GM23338 (cell line): ENCODE measurements around the gene TRPM3. TPM values are rescaled to one million over a fixed set of nuclear protein-coding genes. Genes with fewer than 3 reads are reported as not detected.
"Not testable (repeated sequence)": the region's sequence is repeated elsewhere in the genome, so short reads cannot be mapped to it uniquely, and the experiment has no call there.

ENCODE experiments used
- ATAC-seq: fragments of 200-7000 bp; cut with Tn5 transposase; 3 replicates; pipeline ENCODE4 v1.9.1; 2020
- DNase-seq: peaks from one replicate; pipeline ENCODE4 v3.0.0-alpha.2; 2015; ENCODE audit warnings: low spot score
- H2AFZ ChIP-seq: fragments of 200-600 bp; sonication (generic); 2 replicates; pipeline ENCODE4 v1.8.0; 2016; ENCODE audit warnings: antibody characterized with exemption, mild to moderate bottlenecking, moderate library complexity
- H3F3A ChIP-seq: fragments of 200-600 bp; sonication (generic); replicated peaks from 2 replicates; pipeline ENCODE4 v1.8.0; 2017; ENCODE audit warnings: antibody characterized with exemption, mixed run types, low read depth
- H3K27ac ChIP-seq: fragments of 200-600 bp; sonication (generic); 2 replicates; pipeline ENCODE4 v1.6.1; 2016; ENCODE audit warnings: low read depth
- H3K27me3 ChIP-seq: fragments of 200-600 bp; sonication (generic); 2 replicates; pipeline ENCODE4 v1.8.0; 2016; ENCODE audit warnings: mild to moderate bottlenecking, mixed run types, moderate library complexity; ENCODE audit not compliant: insufficient read depth
- H3K36me3 ChIP-seq: fragments of 200-600 bp; sonication (generic); 2 replicates; pipeline ENCODE4 v1.8.0; 2016; ENCODE audit warnings: mild to moderate bottlenecking; ENCODE audit not compliant: insufficient read depth
- H3K4me1 ChIP-seq: fragments of 200-600 bp; sonication (generic); 2 replicates; pipeline ENCODE4 v1.8.0; 2016; ENCODE audit warnings: mild to moderate bottlenecking, moderate library complexity; ENCODE audit not compliant: insufficient read depth
- H3K4me2 ChIP-seq: fragments of 200-600 bp; sonication (generic); 2 replicates; pipeline ENCODE4 v1.7.1; 2017; ENCODE audit warnings: mixed run types
- H3K4me3 ChIP-seq: fragments of 200-600 bp; sonication (generic); 2 replicates; pipeline ENCODE4 v1.6.1; 2016; ENCODE audit warnings: mixed run types
- H3K79me2 ChIP-seq: fragments of 200-600 bp; sonication (generic); replicated peaks from 2 replicates; pipeline ENCODE4 v1.8.0; 2017; ENCODE audit warnings: mild to moderate bottlenecking; ENCODE audit not compliant: insufficient read depth
- H3K9me2 ChIP-seq: fragments of 200-600 bp; sonication (generic); 2 replicates; pipeline ENCODE4 v1.8.0; 2017; ENCODE audit not compliant: insufficient read depth
- H4K20me1 ChIP-seq: fragments of 200-600 bp; sonication (generic); replicated peaks from 2 replicates; pipeline ENCODE4 v1.8.0; 2017; ENCODE audit warnings: mild to moderate bottlenecking; ENCODE audit not compliant: insufficient read depth
- H3K27ac Mint-ChIP-seq: 2 replicates; pipeline ENCODE4 v1.8.0; 2020; ENCODE audit warnings: inconsistent platforms, mild to moderate bottlenecking, moderate library complexity, mixed read lengths
- H3K27me3 Mint-ChIP-seq: 3 replicates; pipeline ENCODE4 v1.8.0; 2022; ENCODE audit warnings: low read depth, mild to moderate bottlenecking, moderate library complexity, mixed read lengths, inconsistent platforms; ENCODE audit not compliant: insufficient read depth, poor library complexity
- H3K36me3 Mint-ChIP-seq: 3 replicates; pipeline ENCODE4 v1.8.0; 2021; ENCODE audit warnings: low read depth, mild to moderate bottlenecking, inconsistent platforms, moderate library complexity, mixed read lengths
- H3K4me1 Mint-ChIP-seq: 3 replicates; pipeline ENCODE4 v1.8.0; 2020; ENCODE audit warnings: mild to moderate bottlenecking, inconsistent platforms, mixed read lengths
- H3K4me3 Mint-ChIP-seq: 3 replicates; pipeline ENCODE4 v1.8.0; 2021; ENCODE audit warnings: moderate library complexity, mild to moderate bottlenecking, inconsistent platforms, mixed read lengths
- H3K9me3 Mint-ChIP-seq: 3 replicates; pipeline ENCODE4 v1.8.0; 2020; ENCODE audit warnings: moderate library complexity, mild to moderate bottlenecking, inconsistent platforms, mixed read lengths
- CTCF ChIP-seq, 2 experiments: fragments of 200-600 bp in 1 of 2; sonication (generic) in 1 of 2; conservative IDR thresholded peaks; 2 replicates each; pipeline versions ENCODE4 v1.5.1 to v1.6.1; 2016 to 2017; ENCODE audit warnings: antibody characterized with exemption in 2 of 2, low read depth in 2 of 2, mild to moderate bottlenecking in 2 of 2, moderate library complexity in 1 of 2
- EZH2 ChIP-seq: fragments of 200-600 bp; sonication (generic); IDR thresholded peaks from one replicate; pipeline ENCODE4 v1.8.0; 2017; ENCODE audit warnings: antibody characterized with exemption, mild to moderate bottlenecking, low read depth; ENCODE audit not compliant: unreplicated experiment
- JUNB ChIP-seq: IDR thresholded peaks from one replicate; pipeline ENCODE4 v1.6.1; 2016; ENCODE audit warnings: antibody characterized with exemption; ENCODE audit not compliant: unreplicated experiment
- NANOG ChIP-seq: IDR thresholded peaks from 2 replicates; pipeline ENCODE4 v1.6.1; 2016; ENCODE audit warnings: antibody characterized with exemption, borderline replicate concordance
- REST ChIP-seq: IDR thresholded peaks from one replicate; pipeline ENCODE4 v1.6.1; 2018; ENCODE audit warnings: antibody characterized with exemption; ENCODE audit not compliant: unreplicated experiment
- ZNF462 ChIP-seq: fragments of 250-450 bp; sonication (Bioruptor Pico); IDR thresholded peaks from 2 replicates; pipeline ENCODE4 v1.5.0; 2020; ENCODE audit warnings: mild to moderate bottlenecking, moderate library complexity
- polyA plus RNA-seq: library from polyadenylated mRNA; unstranded; fragments of >200 nt; fragmentation: Nextera tagmentation; extraction: Ambion mirVana; gene quantifications from 2 replicates; pipeline ENCODE4 v1.2.1, GENCODE V29; 2016
- total RNA-seq: library from RNA; depleted of rRNA; stranded (reverse); fragments of >200 nt; shearing (Covaris generic); gene quantifications from 2 replicates; pipeline ENCODE4 v1.2.3, GENCODE V29; 2014

Gene TRPM3
- total and polyA plus RNA-seq, 2 experiments from 2014 or later: 2.8 to 8.2 TPM

GRCh38 chr9:70644627-70645026 lies 476.8 kb downstream of the TRPM3 start:
- not testable (repeated sequence) for H3K4me3 Mint-ChIP-seq, H4K20me1 ChIP-seq, H3K27me3 ChIP-seq, H3K4me3 ChIP-seq, H3K9me2 ChIP-seq, H3K4me1 Mint-ChIP-seq, H3K36me3 ChIP-seq, H3K79me2 ChIP-seq, H3K27me3 Mint-ChIP-seq, DNase-seq, H3K27ac Mint-ChIP-seq, H3K27ac ChIP-seq, ATAC-seq, H2AFZ ChIP-seq, H3K4me2 ChIP-seq, H3K4me1 ChIP-seq, H3F3A ChIP-seq
- Mint-ChIP-seq H3K36me3 (peaks cover 10% of the 10 kb centered on the region; the same call in 2 of the 3 replicates), H3K9me3 (peaks cover 11% of the 10 kb centered on the region; the same call in 1 of the 3 replicates)

GRCh38 chr9:70642341-70642740 lies 479.1 kb downstream of the TRPM3 start:
- Mint-ChIP-seq H3K27me3 (no peaks in the 10 kb centered on the region), H3K36me3 (no peaks in the 10 kb centered on the region), H3K9me3 (0 out of 3 replicates have a peak, but pooled peaks cover 4% of the 10 kb centered on the region), H3K4me1 (peaks cover 8% of the 10 kb centered on the region), H3K27ac (no peak overlapping the region), H3K4me3 (no peak overlapping the region)
- Histone ChIP-seq H3F3A (no peaks in the 10 kb centered on the region), H3K4me2 (no peak overlapping the region), H3K4me1 (peaks cover 4% of the 10 kb centered on the region; the same call in 1 of the 2 replicates), H2AFZ (no peak overlapping the region), H3K36me3 (no peaks in the 10 kb centered on the region), H3K9me2 (no peaks in the 10 kb centered on the region), H3K79me2 (no peaks in the 10 kb centered on the region), H3K27me3 (no peaks in the 10 kb centered on the region), H3K4me3 (no peak overlapping the region), H3K27ac (peak overlapping the region; percentile 30; the same call in 1 of the 2 replicates), H4K20me1 (no peaks in the 10 kb centered on the region)
- DNase-seq (no peak), ATAC-seq (no peak)
- TF ChIP-seq REST (no peak), CTCF (conservative IDR thresholded peaks at IDR 0.05; ENCODE audit: low read depth in 2 of 2) (no peak), ZNF462 (CRISPR knock-in tag) (no peak), NANOG (no peak), JUNB (no peak), EZH2 (no peak)
